ENCODE data around the gene ZNF48.

- no peak for TF ChIP-seq CTCF (IDR thresholded peaks at IDR 0.05 in 4 of 5, conservative IDR thresholded peaks at IDR 0.05 in 1 of 5)
- TF ChIP-seq POLR2A (IDR thresholded peaks at IDR 0.05), result no peak
Observed at GRCh38 chr16:30398661-30399434, 3.6 kb downstream of the ZNF48 start.

Measured in gastrocnemius medialis (tissue), 4 donors.